Right renal pelvis (tissue), 4 donors: Measurements from ENCODE around the gene SYT8. TPM values are rescaled to one million over a fixed set of nuclear protein-coding genes. Genes with fewer than 3 reads are reported as not detected.

ENCODE experiments used
- DNase-seq, 4 donors: peaks; one replicate each; pipeline ENCODE4 v3.0.0-alpha.2; 2013; ENCODE audit warnings: low read depth in 4 of 4, low spot score in 3 of 4, missing footprints in 1 of 4
- polyA plus RNA-seq, 4 donors: library from polyadenylated mRNA; unstranded; fragments of 120-200 nt; gene quantifications; one replicate each; pipeline ENCODE4 v1.2.1, GENCODE V29; 2013; ENCODE audit not compliant: insufficient read length in 4 of 4

SYT8 gene
- polyA plus RNA-seq, 4 donors: 0.15 to 0.69 (median 0.39) TPM; not detected in 1

DNA sequence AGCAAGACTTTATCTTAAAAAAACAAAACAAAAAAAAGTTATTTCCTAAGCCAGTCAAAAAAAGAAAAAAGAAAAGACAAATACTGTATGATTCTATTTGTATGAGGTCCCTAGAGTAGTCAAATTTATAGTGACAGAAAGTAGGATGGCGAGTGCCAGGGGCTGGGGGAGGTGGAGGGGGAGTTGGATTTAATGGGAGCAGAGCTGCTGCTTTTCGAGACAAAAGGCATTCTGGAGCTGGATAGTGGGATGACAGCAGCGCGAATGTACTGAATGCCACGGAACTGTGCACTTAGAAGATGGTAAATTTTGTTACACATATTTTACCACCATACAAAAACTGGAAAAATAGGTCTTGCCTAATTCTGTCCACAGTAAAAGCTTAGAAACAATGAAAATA, 17.8 kb upstream of the SYT8 start:
- DNase-seq: no peak

DNA sequence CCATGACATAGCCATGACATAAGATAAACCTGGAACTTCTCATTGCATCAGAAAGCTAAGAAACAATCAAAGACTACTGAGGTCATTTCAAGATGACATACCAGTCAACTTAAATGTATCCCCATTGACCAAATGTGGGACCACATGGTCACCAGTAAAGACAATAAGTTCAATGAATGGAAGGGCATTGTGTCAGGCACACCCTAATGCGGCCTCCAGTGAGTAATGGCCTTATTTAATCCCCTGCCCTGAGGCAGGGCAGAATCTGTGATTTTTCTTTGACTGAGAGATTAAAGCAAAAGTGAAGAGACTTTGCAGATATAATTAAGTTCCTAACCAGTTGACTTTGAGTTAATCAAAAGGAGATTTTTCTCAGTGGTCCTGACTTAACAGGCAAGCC, 17.3 kb upstream of the SYT8 start:
- DNase-seq: no peak

DNA sequence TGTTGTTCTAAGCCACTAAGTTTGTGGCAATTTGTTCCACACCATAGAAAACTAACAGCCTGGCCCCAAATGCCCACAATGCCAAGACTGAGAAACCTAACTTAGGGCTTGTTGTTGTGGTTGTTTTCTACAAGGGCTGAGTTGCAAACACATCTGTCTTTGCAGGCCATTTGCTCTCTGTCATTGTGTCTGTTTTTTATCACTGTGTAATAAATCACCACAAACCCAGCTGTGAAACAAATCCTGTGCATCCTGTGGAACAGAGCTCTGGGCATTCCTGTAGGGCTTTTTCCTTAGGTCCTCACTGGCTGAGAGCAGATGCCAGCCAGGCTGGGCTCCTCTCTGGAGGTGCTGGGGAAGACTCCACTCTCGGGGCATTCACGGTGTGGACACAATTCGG, 15.7 kb upstream of the SYT8 start:
- DNase-seq: no peak

DNA sequence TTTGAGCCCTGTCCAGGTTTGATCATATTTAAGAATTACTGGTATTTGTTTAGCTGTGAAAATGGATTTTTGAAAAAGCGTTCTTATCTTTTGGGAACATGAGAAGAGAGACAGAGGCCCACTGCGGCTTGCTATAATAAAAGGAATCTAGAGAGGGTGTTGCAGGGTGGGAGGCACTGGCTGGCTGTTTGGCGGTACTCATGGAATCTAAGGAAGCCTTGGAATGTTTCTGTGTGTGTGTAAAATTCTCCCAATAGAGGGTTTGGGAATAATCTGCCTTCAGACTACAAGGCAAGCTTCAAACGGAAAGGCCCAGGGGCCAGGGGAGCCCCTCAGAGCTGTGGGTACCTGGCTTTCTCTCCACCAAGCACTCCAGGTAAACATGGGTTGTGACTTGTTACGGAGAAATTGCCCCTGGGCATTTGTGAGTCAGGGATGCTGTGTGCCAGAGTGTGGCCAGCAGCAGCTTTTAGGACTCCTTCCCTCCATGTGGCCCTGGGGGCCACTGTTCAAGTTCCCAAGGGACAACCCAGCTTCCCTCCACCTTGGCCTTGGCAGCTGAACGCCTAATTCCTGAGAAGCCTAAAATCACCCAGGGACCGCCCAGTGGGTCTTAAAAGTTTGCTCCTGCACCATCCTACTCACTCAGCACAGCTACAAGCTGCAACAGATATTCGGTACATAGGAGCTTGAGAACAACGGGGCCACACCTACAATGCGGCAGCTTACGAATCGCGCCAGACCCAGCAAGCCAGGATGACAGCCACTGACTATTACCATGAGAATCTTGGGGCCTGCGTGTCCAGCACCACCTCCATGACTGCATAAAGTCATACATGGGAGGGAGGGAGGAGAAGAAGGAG, 14.1 kb upstream of the SYT8 start:
- DNase-seq: no peak

DNA sequence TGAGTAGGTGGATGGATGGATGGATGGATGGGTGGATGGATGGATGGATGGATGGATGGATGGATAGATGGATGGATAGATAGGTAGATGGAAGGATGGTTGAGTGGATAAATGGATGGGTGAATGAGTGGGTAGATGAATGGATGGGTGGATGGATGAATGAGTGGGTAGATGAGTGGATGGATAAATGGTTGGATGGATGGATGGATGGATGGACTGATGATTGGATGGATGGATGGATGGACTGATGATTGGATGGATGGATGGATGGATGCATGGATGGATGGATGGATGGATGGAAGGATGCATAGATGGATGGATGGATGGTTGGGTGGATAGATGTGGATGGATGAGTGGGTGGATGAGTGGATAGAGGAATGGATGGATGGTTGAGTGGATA, 13.2 kb upstream of the SYT8 start:
- DNase-seq: no peak

DNA sequence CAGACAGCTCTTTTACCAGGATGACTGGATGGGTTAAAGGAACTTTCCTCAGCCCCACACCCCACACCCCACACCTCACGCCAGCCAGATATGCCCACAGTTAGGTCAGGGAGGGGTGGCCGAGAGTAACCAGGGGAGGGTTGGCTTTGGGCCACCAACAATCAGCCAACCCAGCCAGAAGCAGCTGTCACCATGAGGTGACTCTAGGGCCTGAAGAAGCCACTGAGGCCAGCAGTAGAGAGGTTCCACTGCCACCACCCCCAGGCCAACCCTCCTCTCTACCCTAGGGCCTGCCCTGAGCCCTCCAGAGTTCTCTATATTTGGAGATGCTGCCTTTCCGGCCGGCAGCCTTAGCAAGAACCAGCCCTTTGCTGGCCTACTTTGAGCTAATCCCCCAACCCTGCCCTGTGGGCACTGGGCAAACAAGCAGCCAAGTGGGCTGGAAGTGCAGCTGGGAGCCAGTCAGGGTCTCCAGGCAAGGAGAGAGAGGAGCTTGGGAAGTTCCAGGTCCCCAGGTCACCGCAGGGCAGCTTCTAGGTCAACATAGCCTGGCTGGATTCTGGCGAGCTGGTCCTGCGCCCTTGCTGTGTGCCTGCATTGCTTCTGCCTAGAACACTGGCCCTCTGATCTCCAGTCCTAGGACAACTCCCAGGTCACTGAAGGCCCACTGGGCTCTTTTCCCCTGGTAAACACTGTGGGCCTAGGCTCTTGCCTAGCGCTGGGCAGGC, 12.0 kb upstream of the SYT8 start:
- DNase-seq: no peak

DNA sequence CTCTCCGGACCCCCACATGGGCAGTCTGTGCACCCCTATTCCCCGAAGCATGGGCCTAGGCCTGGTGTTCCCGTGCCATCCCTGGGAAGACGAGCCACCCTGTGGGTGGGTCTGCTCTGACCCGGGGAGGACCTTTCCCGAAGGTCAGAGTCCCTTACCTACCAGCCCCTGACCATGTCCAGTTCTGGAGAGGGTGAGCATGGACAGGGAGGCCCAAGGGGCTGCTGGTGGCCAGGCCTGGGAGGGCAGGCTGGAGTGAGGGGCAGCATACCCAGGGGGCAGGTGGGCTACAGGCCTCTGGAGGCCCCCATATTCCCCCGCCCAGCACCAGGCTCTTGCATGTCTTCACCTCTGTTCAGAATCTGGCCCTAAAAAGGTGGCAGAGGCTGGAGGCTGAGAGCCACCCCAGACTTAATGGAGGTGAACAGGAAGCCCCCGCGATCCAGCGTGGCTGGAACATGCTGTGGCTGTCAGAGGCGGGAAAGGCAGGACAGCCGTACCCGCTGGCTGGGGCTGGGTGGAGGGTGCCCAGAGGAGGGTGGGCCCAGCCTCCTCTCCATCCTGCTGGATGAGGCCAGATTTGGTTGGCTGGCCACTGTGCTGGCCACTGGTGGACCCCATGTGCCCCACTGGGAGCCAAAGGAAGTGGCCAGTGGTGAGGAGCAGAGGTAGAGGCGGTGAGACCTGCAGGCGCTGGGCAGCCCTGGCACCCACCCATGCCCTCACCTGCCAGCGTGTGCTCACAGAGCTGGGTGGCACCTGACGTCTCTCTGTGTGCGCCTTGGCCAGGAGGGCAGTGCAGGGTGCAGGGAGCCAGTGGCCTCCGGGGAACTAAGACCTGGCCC, 11.2 kb upstream of the SYT8 start:
- DNase-seq: no peak

DNA sequence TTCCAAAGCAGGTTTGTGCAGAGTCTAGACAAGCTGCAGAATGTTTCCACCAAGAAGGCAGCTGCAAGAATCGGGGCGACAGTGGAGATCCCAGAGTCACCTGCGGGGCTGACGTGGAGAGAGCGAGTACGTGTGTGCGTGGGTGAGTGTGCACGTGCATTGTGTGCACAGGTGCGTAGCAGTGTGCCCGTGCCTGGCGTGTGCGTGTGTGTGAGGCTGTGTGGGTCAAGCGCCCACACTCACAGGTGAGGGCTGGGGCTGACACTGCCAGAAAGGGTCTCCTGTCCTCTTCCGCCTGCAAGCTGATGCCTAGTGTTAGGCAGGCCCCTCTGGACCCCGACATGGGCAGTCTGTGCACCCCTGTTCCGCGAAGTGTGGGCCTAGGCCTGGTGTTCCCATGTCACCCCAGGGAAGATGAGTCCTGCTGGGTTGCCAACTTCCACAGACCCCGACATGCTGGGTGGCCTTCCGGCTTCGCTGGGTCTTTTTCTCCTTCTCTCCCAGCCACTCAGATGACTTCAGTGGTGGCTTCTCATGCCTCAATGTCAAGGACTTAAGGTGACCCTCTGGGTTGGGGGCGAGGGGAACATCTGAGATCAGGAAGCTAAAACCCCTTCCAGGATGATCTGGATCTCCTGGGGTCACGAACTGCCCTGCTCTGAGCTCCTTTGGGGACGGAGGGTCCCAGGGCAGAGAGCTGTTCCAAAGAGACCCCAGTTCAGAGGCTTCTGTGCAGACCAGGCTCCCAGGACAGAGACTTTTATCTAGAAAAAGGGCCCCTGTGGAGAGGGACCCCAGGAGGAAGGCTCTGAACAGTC, 10.4 kb upstream of the SYT8 start:
- no peak for DNase-seq

DNA sequence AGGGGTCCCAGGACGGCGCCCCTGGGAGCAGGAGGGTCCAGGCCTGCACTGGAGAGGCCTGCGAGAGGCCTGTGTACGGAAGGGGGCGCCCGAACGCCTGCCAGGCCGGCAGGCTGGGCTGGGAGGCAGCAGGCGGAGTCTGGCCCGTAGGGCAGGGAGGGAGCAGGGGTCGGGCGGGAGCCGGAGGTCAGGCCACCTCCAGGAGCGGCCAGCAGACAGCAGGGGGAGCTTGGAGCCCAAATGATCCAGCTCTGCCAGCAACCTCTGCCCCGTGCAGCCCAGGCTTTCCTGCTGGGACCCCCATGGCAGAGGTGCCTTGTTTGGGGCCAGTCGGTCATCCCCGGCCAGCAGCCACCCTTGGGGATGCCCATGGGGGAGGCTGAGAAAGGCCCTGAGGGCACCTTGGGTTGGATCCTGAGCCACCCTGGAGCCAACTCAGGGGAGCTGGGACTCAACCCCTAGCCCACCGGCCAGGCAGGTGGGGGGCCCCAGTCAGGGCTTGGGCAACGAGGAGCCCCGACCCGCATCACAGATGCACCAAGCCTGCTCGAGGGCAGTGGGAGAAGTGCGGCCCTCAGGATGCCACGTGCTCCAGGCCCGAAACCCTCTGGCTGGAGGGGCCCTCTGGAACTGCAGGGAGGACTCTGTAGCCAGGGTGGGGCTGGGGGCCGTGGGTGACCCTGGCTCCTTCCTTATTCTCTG, 9.6 kb upstream of the SYT8 start:
- no peak for DNase-seq

DNA sequence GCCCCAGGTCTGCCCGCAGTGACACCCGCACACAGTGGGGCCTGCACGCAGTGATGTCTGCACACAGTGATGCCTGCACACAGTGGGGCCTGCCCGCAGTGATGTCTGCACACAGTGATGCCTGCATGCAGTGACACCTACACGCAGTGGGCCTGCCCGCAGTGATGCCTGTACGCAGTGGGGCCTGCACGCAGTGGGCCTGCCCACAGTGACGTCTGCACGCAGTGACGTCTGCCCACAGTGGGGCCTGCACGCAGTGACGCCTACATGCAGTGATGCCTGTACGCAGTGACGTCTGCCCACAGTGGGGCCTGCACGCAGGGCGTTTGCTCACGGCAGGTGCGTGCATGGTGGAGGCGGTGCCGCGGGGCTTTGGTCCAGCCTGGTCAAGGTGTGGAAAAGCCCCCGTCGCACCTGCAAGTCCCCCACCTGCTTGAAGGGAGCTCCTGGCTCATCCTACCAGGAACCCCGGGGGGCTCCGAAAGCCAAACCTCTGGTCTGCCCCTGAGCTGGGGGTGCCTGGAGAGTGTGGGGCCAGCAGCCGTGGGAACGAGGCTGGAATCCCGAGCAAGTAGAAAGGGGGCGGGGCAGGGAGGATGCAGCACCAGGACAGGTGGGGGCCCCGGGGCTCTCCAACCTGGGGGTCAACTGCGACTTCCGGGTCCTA, 8.9 kb upstream of the SYT8 start:
- no peak for DNase-seq

DNA sequence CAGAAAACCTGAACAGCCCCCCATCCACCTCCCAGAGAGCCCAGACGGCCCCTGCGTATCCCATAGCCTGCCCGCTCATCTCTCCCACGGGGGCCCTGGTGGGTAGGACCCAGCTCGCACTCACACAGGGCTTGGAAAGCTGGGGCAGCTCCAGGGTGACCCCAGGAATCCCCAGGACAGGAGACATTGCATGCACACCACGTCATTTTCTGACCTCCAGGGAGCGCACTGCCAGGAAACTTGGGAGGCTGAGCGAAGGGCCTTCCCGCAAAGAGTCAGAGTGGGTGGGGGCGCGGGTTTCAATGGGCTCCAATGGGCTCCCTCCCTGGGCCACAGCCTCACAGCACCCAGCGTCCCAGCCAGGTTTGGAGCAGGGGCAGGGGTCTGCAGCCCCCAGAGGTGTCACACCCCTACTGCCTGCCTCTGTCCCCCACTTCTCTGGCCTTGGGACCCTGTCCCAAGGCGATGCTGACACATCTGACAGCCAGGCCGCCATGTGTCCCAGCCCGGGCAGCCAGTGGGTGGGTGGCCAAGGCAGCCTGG, 8.2 kb upstream of the SYT8 start:
- no peak for DNase-seq

DNA sequence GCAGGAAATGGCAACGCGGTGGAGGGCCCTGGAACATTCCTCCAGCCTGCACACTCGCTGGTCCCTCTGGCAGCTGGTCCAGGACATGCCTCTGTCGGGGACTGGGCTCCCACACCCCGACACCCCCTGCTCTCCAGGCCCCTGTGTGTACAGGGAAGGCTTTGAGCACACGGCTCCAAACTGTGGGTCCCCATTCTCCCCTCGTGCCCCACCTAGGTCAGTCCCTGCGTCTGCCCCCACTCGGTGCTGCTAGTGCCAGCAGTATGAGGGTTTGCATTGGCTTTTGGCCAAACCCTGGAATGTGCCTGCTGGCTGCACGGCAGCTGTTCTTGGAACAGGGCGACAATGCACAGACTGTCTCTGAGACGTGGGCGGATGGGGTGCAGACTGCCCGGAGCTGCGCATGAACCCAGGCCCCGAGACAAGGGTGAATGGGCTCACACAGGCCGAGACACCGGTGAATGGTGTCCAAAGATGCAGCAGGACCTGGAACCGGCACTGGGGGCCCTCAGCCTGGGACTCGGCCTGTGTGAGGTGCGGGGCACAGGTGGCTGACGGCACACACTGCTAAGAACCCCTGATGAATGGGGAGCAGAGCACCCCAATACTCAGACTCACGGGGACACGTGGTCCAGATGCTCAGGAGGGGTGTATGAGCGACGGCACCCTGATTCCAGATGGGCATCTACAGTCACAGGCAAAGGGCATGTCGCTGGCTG, 7.5 kb upstream of the SYT8 start:
- DNase-seq: no peak

DNA sequence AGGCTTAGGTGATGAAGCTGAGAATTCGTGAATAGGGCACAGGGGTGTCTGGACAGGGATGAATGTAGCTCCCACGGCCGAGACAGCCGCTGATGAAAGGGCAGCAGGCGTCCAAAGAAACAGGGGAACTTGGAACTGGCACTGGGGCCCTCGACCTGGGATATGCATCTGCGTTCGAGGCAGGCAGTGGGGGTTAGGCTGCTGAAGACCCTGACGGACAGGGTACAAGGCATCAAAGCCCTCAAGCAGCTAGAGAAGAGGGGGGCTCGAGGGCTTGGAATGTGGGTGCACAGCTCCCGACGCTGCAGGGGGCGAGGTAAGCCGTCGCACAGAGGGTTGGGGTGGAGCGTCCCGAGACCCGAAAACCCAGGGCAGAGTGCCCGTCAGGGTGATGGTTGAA, 6.9 kb upstream of the SYT8 start:
- no peak for DNase-seq

DNA sequence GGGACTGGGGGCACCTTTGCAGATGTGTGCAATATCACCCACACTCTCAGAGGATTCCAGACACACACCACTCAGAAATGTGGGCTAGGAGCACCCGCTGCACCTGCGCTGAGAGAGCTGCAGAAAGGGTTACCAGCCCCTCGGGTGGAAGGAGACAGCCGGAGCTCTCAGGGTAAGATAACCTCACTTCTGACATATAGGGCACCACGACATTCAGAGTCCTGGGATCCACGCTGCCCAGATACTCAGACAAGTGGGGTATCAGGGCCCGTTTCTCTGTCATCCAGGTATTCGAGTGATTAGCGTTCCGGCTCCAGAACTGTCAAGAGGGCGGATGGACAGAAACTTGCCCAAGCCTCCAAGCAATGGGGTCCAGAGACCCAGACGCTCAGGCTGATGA, 6.2 kb upstream of the SYT8 start:
- no peak for DNase-seq

DNA sequence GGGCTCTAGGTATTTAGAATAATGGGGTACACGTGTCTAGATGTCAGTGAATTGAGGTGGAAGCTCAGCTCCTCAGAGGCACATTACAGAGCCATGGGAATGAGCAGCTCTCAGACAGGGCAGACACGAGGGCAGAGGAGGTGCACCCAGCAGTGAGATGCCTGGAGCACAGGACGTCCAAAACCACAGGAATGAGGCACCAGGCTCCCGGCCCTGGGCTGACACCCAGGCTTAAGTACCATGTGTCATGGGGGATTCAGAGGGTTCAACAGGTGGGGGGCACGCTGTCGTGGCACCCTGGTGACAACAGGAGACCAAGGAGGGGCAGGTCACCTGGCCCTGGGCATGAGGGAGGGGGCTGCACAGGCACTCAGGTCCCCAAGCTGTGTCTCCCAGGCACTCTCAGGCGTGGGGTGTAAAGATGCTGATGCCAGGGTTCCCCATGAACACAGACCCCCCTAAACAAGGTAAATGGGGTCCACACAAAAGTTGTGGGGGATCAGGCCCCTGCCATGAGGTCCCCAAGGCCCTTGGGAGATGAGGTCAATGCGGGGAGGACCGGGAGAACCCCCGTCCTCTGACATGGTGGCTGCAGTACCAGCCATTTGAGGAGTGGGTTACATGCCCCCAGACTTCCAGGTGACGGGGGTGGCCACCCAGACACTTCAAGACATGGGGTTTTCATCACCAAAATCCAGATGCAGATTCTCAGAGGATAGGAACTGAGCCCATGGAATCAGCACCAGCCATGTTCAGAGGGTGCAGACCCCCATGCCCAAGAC, 5.6 kb upstream of the SYT8 start:
- DNase-seq: no peak

DNA sequence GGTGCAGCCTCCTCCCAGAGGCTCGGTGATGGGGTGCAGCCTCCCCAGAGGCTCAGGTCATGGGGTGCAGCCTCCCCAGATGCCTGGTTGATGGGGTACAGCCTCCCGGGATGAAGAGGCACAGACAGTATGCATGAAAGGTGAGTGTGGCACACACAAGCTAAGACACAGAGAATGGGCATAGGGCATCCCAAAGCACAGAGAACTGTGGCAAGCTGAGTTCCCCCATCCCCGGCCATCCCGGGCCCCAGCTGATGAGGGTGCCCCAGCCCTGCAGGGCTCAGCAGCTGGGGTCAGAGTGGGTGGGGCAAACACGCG, 4.8 kb upstream of the SYT8 start:
- no peak for DNase-seq

DNA sequence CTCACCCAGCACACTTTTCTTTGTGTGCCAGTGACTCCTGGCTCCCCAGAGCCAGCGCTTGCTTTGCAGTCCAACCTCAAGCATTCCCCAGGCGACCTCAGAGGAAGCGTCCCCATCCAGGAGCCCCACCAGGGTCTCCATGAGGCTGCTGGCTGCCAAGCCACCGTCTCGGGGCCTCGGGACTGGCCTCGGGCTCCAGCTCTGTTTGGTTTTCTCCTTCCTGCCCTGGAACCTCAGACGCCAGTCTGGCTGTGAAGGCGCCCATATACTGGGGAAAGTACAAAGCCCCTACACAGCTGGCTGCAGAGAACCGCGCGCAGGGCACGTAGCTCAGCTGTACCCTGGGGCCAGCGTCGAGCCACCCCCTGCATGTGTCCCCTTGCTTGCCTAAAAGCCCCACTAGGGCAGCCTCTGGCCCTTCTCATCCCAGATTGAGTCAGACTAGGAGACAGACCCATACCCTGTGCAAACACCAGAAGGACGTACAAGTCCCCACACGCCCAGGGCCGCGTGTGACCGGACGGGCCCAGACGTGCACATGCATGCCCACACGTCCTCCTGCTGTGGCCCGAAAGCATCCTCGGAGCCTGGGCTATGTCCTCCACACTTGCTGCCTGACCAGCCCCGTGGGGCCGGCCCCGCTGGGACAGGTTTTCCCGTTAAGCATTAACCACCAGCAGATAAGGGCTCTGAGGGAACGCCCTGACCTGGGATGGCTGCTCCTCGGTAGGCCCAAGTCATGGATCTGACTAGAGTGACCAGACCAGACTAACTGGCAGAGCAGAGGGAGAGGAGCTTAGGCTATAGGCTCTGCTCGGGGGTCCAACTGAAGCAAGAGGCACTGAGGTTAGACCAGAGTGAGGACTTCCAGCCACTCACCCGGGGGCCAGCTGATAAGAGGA, 4.2 kb upstream of the SYT8 start:
- DNase-seq: no peak
